HS-5 (cell line): Measurements from ENCODE around the gene UBE2E2.

Experiments used
- DNase-seq: peaks from one replicate; pipeline ENCODE4 v3.0.0-alpha.2; 2012; ENCODE audit warnings: low read depth

UBE2E2 gene

DNA sequence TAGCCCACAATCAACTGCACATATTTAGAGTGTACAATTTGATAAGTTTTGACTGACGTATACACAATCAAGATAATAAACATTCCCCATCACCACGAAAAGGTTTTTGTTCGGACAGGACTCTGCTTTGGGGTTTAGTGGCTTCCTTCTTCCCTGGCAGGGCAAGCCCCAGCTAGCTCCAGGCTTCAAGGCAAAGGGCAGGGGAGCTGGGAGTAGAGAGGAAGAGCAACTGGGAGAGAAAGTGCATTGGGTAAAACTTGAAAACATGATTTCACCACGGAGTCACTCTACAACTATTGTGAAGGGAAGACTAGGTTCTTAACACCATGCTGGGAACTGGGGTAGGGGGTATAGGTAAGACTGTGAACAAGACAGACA lies 417.5 kb downstream of the UBE2E2 start:
- DNase-seq, result no peak

DNA sequence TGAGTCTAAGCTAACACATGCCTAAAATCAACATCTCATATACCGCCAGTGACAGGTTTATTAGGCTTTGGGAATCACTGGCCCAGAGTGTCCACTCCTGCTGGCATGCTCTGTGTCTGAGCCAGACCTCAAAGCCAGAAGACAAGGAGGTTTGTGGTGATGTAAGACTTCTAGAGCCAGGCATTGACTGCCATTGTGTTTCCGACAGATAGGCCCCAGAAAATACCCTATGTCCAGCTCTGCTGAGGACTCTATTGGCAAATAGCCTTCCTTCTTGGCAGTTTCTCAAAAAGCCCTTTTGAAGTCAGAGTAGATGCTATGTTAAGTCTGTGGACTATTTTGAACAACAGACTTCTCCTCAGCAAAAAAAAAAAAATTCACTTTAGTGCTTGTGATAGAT lies 420.7 kb downstream of the UBE2E2 start:
- DNase-seq, result no peak

DNA sequence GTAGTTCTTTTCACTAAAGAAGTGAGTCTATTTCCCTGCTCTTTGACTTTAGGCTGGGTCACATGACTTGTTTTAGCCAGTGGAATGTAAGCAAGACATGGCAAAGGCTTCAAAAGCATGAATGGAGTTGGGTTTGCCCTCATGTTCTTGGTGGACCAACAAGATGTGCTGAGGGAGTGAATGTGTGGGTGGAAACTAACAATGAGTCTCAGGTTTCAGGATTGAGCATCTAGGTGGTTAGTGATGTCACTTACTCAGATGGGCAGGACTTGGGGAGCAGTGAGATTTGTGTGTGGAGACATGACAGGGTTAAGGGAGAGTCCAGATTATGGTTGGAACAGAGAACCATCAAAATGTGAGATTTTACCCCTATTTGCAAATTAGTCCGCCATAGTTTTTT lies 421.2 kb downstream of the UBE2E2 start:
- no peak for DNase-seq

DNA sequence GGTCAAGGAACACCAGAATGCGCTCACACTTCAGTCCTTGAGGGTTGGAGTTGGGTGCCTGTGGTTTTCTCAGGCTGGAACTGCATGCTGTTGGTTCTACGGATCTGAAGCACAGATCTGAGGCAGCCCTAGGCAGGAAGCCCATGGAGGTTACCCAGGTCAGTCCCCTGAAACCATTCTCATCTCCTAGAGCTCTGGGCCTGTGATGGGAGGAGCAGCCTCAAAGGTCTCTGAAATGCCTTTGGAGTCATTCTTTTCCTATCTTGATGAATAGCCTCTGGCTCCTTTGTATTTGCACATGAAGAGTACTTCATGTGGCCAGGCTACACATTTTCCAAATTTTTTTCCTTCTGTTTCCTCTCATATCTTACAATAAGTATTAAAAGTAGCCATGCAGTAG lies 423.3 kb downstream of the UBE2E2 start:
- no peak for DNase-seq

DNA sequence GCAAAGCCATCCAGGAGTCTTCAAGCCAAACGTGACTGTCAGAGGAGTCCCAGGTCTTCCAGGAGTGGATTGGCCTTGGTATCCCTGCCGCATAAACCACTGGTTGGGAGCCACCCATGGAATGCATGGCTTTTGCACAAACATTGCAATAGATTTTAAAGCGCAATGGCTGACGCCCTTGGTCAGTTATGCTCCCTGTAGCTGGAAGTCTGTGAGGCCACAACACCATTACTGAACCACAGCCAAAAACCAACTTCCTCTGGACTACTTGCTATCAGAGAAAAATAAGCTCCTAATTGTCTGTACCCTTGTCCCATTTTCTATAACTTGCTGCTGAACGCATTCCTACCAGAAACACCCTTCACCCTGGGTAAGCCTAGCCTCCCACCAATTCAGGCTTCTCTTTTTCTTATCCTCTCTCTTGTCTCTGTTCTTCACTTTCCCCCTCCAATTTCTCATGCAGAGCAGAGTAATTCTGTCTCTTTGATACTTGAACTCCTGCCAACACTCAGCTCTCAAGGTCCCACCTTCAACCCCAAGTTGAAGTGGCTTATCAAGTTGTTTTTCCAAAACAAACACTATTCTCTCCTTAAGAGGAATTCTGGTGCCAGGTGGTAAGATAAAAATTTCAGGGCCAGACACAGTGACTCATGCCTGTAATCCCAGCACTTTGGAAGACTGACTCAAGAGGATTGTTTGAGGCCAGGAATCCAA lies 426.2 kb downstream of the UBE2E2 start:
- DNase-seq, result peak; percentile 32

DNA sequence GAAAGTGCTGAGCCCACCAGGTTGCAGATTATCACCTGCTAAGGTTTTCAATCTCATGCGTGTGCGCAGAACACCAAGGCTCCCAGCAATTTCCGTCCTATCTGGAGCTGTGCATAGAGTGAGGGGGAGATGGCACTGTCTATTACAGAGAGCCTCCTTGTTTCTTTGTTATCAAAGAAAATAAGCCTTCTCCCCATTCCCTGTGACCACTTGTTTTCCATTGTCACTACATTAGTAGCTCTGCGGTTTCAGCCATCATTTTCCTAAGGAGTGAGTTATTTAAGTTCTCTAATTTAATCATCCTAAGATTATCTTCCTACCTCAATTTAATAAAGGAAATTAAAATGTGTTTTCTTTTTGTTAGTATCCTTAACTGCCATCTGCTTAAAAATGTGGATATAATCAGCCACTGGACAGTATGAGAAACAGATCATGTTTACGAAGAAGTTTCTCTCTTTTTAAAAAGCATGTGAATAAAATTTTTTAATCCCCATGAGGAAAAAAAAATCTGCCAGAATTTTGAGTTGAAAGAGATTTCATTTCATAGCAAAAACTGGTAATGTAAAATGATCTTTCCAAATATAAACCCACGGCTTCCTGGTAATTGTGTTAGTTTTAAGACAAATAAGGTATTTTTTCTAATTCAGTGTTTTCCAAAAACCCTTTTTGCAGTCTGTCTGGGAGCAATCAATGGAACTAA lies 430.3 kb downstream of the UBE2E2 start:
- no peak for DNase-seq

DNA sequence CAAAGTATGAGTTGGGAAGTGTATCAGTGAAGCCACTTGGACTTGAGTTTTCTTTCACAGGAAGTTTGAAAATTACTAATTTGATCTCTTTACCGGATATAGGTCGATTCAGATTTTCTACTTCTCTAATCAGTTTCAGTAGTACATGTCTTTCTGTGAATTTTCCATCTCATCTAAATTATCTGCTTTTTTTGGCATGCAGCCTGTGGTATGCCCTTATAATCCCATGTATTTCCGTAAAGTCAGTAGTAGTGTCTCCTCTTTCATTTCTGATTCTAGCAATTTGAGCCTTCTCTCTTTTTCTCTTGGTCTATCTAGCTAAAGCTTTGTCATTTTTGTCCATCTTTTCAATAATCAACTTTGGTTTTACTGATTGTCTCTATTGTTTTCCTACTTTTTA lies 434.2 kb downstream of the UBE2E2 start:
- no peak for DNase-seq

DNA sequence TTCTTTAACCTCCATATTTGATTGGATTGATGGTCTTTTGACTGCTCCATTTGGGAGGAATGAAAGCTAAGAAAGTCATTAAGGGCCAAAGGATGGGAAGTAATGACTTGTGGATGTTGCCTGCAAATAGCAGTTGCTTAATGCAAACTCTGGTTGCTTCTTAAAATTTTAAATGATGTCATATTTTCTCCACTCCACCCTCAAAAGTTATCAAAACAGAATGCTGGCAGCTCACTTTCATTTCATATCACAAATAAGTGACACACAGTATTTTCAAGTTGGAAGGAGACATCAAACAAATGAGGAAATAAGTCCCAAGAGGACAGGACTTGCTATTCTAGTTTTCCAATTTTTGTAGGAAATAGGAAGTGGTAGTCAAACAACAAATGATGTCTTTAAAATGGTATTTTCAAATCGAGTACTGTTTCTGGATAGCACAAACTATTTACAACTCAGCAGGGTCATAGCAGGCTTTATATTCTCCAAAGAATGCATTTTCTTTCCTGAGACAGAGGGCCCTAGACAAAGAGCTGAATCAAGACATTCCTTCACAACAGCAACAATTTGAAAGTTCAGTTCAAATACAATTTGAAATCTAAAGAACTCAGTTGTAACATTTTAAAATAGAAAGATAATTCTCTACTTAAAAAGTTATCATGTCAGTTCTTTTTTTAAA lies 437.5 kb downstream of the UBE2E2 start:
- DNase-seq, result no peak
